OCI-LY1 (cell line): ENCODE data around the gene KLHL9.
"Not testable (repeated sequence)": the region's sequence is repeated elsewhere in the genome, so short reads cannot be mapped to it uniquely, and the experiment has no call there.

ENCODE experiments used
- H2AFZ ChIP-seq: fragments of 200-600 bp; sonication (generic), shearing (Covaris generic); 2 replicates; pipeline ENCODE4 v1.6.0; 2014; ENCODE audit warnings: antibody characterized with exemption, mild to moderate bottlenecking, low read length
- H3F3A ChIP-seq: fragments of 200-600 bp; sonication (generic), shearing (Covaris generic); 2 replicates; pipeline ENCODE4 v1.6.0; 2014; ENCODE audit warnings: mild to moderate bottlenecking, antibody characterized with exemption, low read length, moderate library complexity; ENCODE audit not compliant: insufficient read depth
- H3K27ac ChIP-seq: fragments of 200-600 bp; sonication (generic); 2 replicates; pipeline ENCODE4 v1.5.1; 2014; ENCODE audit warnings: low read length, mixed run types, mild to moderate bottlenecking, low read depth; ENCODE audit not compliant: poor library complexity, severe bottlenecking
- H3K27me3 ChIP-seq: fragments of 200-600 bp; sonication (generic); 2 replicates; pipeline ENCODE4 v1.6.0; 2014; ENCODE audit warnings: antibody characterized with exemption, mild to moderate bottlenecking, low read length, moderate library complexity; ENCODE audit not compliant: insufficient read depth
- H3K36me3 ChIP-seq: fragments of 200-600 bp; sonication (generic); 2 replicates; pipeline ENCODE4 v1.6.1; 2014; ENCODE audit warnings: mild to moderate bottlenecking, antibody characterized with exemption, low read length, moderate library complexity, mixed read lengths; ENCODE audit not compliant: insufficient read depth
- H3K4me1 ChIP-seq: fragments of 200-600 bp; sonication (generic); 2 replicates; pipeline ENCODE4 v1.5.1; 2014; ENCODE audit warnings: mild to moderate bottlenecking, low read length, moderate library complexity; ENCODE audit not compliant: insufficient read depth, severe bottlenecking
- H3K4me2 ChIP-seq: fragments of 200-600 bp; sonication (generic), shearing (Covaris generic); 2 replicates; pipeline ENCODE4 v1.6.1; 2014; ENCODE audit warnings: low read length
- H3K4me3 ChIP-seq: fragments of 200-600 bp; sonication (generic); 2 replicates; pipeline ENCODE4 v1.5.1; 2014; ENCODE audit warnings: low read length, low read depth, mild to moderate bottlenecking, mixed read lengths; ENCODE audit not compliant: poor library complexity, severe bottlenecking
- H3K79me2 ChIP-seq: fragments of 200-600 bp; shearing (Covaris generic); 2 replicates; pipeline ENCODE4 v1.6.1; 2016; ENCODE audit warnings: mixed run types, low read length, mixed read lengths; ENCODE audit not compliant: insufficient read depth
- H3K9ac ChIP-seq: fragments of 200-600 bp; sonication (generic), shearing (Covaris generic); 2 replicates; pipeline ENCODE4 v1.6.1; 2014; ENCODE audit warnings: mild to moderate bottlenecking, low read length, mixed read lengths
- H3K9me2 ChIP-seq: fragments of 200-600 bp; sonication (generic), shearing (Covaris generic); 2 replicates; pipeline ENCODE4 v1.6.1; 2014; ENCODE audit warnings: low read depth, mild to moderate bottlenecking, low read length, mixed read lengths
- H3K9me3 ChIP-seq: fragments of 200-600 bp; shearing (Covaris generic); 2 replicates; pipeline ENCODE4 v1.6.1; 2014; ENCODE audit warnings: low read length, mixed read lengths
- H4K20me1 ChIP-seq: fragments of 200-600 bp; sonication (generic), shearing (Covaris generic); 2 replicates; pipeline ENCODE4 v1.6.0; 2016; ENCODE audit warnings: mild to moderate bottlenecking, low read length; ENCODE audit not compliant: insufficient read depth
- CTCF ChIP-seq: fragments of 200-600 bp; sonication (generic), shearing (Covaris generic); IDR thresholded peaks from 2 replicates; pipeline ENCODE4 v1.5.1; 2017; ENCODE audit warnings: mild to moderate bottlenecking, antibody characterized with exemption, low read length, moderate library complexity, mixed read lengths
- EZH2 ChIP-seq: fragments of 200-600 bp; sonication (generic), shearing (Covaris generic); IDR thresholded peaks from 2 replicates; pipeline ENCODE4 v1.8.0; 2017; ENCODE audit warnings: borderline replicate concordance, mixed run types, mild to moderate bottlenecking, antibody characterized with exemption, low read length, moderate library complexity, mixed read lengths

Gene KLHL9

GRCh38 chr9:21367957-21368356 lies 32.8 kb upstream of the KLHL9 start, which contains the start of gene IFNA13:
Gene IFNA13, minus strand, starts transcription at chr9:21368057. Its CDS starts 47 bp downstream, at chr9:21368010.
- Histone ChIP-seq H3K9ac (no peak within 1 kb of the TSS), H3K27ac (no peak within 1 kb of the TSS), H3K27me3 (no peaks in the 10 kb centered on the region), H3K4me1 (no peaks in the 10 kb centered on the region), H3K4me3 (no peak within 1 kb of the TSS), H2AFZ (no peak within 1 kb of the TSS), H3K9me2 (no peaks in the 10 kb centered on the region), H3K4me2 (no peak within 1 kb of the TSS), H4K20me1 (no peaks in the 10 kb centered on the region), H3K79me2 (no peaks in the 10 kb centered on the region), H3K9me3 (no peaks in the 10 kb centered on the region), H3K36me3 (no peaks in the 10 kb centered on the region), H3F3A (no peaks in the 10 kb centered on the region)
- TF ChIP-seq CTCF (no peak), EZH2 (no peak)

GRCh38 chr9:21367169-21367568 lies 32.0 kb upstream of the KLHL9 start:
- not testable (repeated sequence) for H3K9ac ChIP-seq, H3F3A ChIP-seq, H3K9me3 ChIP-seq, H3K27me3 ChIP-seq, H3K9me2 ChIP-seq, H3K4me2 ChIP-seq, H3K79me2 ChIP-seq, H2AFZ ChIP-seq, H3K36me3 ChIP-seq, H3K4me3 ChIP-seq, H3K4me1 ChIP-seq, H3K27ac ChIP-seq, H4K20me1 ChIP-seq

GRCh38 chr9:21362287-21362686 lies 27.1 kb upstream of the KLHL9 start:
- no peaks in the 10 kb centered on the region for H3K9me3 ChIP-seq
- no peak overlapping the region for H2AFZ ChIP-seq
- H3K9me2 ChIP-seq: no peaks in the 10 kb centered on the region
- no peaks in the 10 kb centered on the region for H3F3A ChIP-seq
- no peak overlapping the region for H3K9ac ChIP-seq
- no peaks in the 10 kb centered on the region for H4K20me1 ChIP-seq
- H3K27me3 ChIP-seq: no peaks in the 10 kb centered on the region
- H3K79me2 ChIP-seq: no peaks in the 10 kb centered on the region
- no peak overlapping the region for H3K4me3 ChIP-seq
- H3K36me3 ChIP-seq: no peaks in the 10 kb centered on the region
- H3K27ac ChIP-seq: no peak overlapping the region
- no peak overlapping the region for H3K4me2 ChIP-seq
- no peaks in the 10 kb centered on the region for H3K4me1 ChIP-seq
- TF ChIP-seq CTCF (no peak), EZH2 (no peak)
